Fibroblast of lung (primary cell): Measurements from ENCODE around the gene TSPYL1.
"Not testable (repeated sequence)": the region's sequence is repeated elsewhere in the genome, so short reads cannot be mapped to it uniquely, and the experiment has no call there.

Experiments
- CTCF ChIP-seq, 2 donors: IDR thresholded peaks in 1 of 2; conservative IDR thresholded peaks in 1 of 2; 1 replicate in 1 of 2; 2 replicates in 1 of 2; pipeline ENCODE4 v1.5.1; 2011 to 2012; ENCODE audit warnings: low read length in 2 of 2, control low read depth in 1 of 2, inconsistent platforms in 1 of 2, low read depth in 1 of 2, mild to moderate bottlenecking in 1 of 2
- EZH2 ChIP-seq: IDR thresholded peaks from 2 replicates; pipeline ENCODE4 v1.5.1; 2012; ENCODE audit warnings: low read length, control low read depth, mild to moderate bottlenecking; ENCODE audit errors: missing control alignments

GRCh38 chr6:116284984-116285383, 5.3 kb upstream of the TSPYL1 start:
- TF ChIP-seq CTCF (conservative IDR thresholded peaks at IDR 0.05 in 1 of 2, IDR thresholded peaks at IDR 0.05 in 1 of 2; ENCODE audit: low read depth in 1 of 2, low read length in 2 of 2); EZH2: not testable (repeated sequence)
